ENCODE results near the gene CIB2. TPM values are rescaled to one million over a fixed set of nuclear protein-coding genes. Genes with fewer than 3 reads are reported as not detected.
A peak's percentile ranks its signal among the peaks of the same experiment; 100 is the strongest.

Gene CIB2
- total RNA-seq, 1 donor from 2014 or later, result 2.8 TPM

GRCh38 chr15:78083687-78084448, 47.4 kb downstream of the CIB2 start:
- DNase-seq (ENCODE audit: low read depth in 2 of 2), result no peak

GRCh38 chr15:78083186-78083585, 48.1 kb downstream of the CIB2 start:
- no peak for DNase-seq (ENCODE audit: low read depth in 2 of 2)

- no peak for DNase-seq (ENCODE audit: low read depth in 2 of 2)
These were observed 48.5 kb downstream of the CIB2 start for GRCh38 chr15:78082743-78083110.

GRCh38 chr15:78082106-78082742, 49.0 kb downstream of the CIB2 start:
- DNase-seq (ENCODE audit: low read depth in 2 of 2), result peak in 1 of 2 donors; percentile 38

GRCh38 chr15:78080088-78080460, 51.2 kb downstream of the CIB2 start:
- no peak for DNase-seq (ENCODE audit: low read depth in 2 of 2)

GRCh38 chr15:78079298-78080087, 51.8 kb downstream of the CIB2 start:
- DNase-seq (ENCODE audit: low read depth in 2 of 2), result no peak

- DNase-seq (ENCODE audit: low read depth in 2 of 2), result no peak
These were observed 53.4 kb downstream of the CIB2 start for GRCh38 chr15:78077871-78078210.

- DNase-seq (ENCODE audit: low read depth in 2 of 2), result peak; percentile 62 to 73
These were observed 54.0 kb downstream of the CIB2 start, which contains the start of gene TBC1D2B for GRCh38 chr15:78077053-78077870. Gene TBC1D2B (minus strand): TSS chr15:78077711. CDS start chr15:78077652, 59 bp downstream.

- no peak for DNase-seq (ENCODE audit: low read depth in 2 of 2)
These were observed 54.8 kb downstream of the CIB2 start for GRCh38 chr15:78076231-78077052.

- peak; percentile 87 to 92 for DNase-seq (ENCODE audit: low read depth in 2 of 2)
These were observed 55.6 kb downstream of the CIB2 start for GRCh38 chr15:78075490-78076230.

GRCh38 chr15:78073046-78073787, 58.0 kb downstream of the CIB2 start:
- no peak for DNase-seq (ENCODE audit: low read depth in 2 of 2)

- DNase-seq (ENCODE audit: low read depth in 2 of 2), result no peak
These were observed 59.0 kb downstream of the CIB2 start for GRCh38 chr15:78072080-78072892.

GRCh38 chr15:78071383-78071782, 59.9 kb downstream of the CIB2 start:
- DNase-seq (ENCODE audit: low read depth in 2 of 2), result no peak

- peak in 1 of 2 donors; percentile 68 for DNase-seq (ENCODE audit: low read depth in 2 of 2)
These were observed 61.1 kb downstream of the CIB2 start for GRCh38 chr15:78070049-78070700.

GRCh38 chr15:78069462-78070029, 61.7 kb downstream of the CIB2 start:
- no peak for DNase-seq (ENCODE audit: low read depth in 2 of 2)

- peak in 1 of 2 donors; percentile 84 for DNase-seq (ENCODE audit: low read depth in 2 of 2)
These were observed 62.2 kb downstream of the CIB2 start for GRCh38 chr15:78069052-78069414.

Measured in lung microvascular endothelial cell (primary cell).